H1 (cell line): ENCODE results near the gene FGFR2. TPM values are rescaled to one million over a fixed set of nuclear protein-coding genes. Genes with fewer than 3 reads are reported as not detected.

Experiments
- CTCF ChIA-PET: fragments of 300-600 bp; sonication (Branson Sonifier 250); formaldehyde crosslinking; loops from one replicate; lab custom pipeline; 2021; ENCODE audit not compliant: partially characterized antibody; lab: Charles Lee
- POLR2A ChIA-PET: fragments of 300-600 bp; sonication (Branson Sonifier 250); formaldehyde crosslinking; loops from one replicate; lab custom pipeline; 2021; ENCODE audit warnings: inconsistent platforms; ENCODE audit not compliant: partially characterized antibody; lab: Charles Lee
- DNase-seq, 2 experiments: peaks; one replicate each; pipeline versions ENCODE4 v3.0.0 to v3.0.0-alpha.2; 2010 to 2022; ENCODE audit warnings: low spot score in 2 of 2, low read depth in 1 of 2, mixed read lengths in 1 of 2
- FAIRE-seq: peaks from 2 replicates; lab custom pipeline; 2011; peaks lifted over from hg19 to GRCh38; lab: Jason Lieb, UNC
- H2AFZ ChIP-seq: 2 replicates; pipeline ENCODE4 v1.8.1; 2012; ENCODE audit warnings: low read length, inconsistent platforms
- H2AK5ac ChIP-seq: 2 replicates; pipeline ENCODE4 v1.6.1; 2013; ENCODE audit warnings: low read depth, low read length
- H2BK120ac ChIP-seq: replicated peaks from 2 replicates; pipeline ENCODE3; 2013; ENCODE audit warnings: low read depth, low read length, inconsistent platforms
- H2BK12ac ChIP-seq: 2 replicates; pipeline ENCODE4 v1.6.1; 2013; ENCODE audit warnings: low read depth, low read length
- H2BK15ac ChIP-seq: 2 replicates; pipeline ENCODE4 v1.6.1; 2013; ENCODE audit warnings: low read length
- H2BK20ac ChIP-seq: 2 replicates; pipeline ENCODE4 v1.6.1; 2013; ENCODE audit warnings: low read length
- H2BK5ac ChIP-seq: 2 replicates; pipeline ENCODE4 v1.6.1; 2013; ENCODE audit warnings: low read depth, low read length
- H3K14ac ChIP-seq: 2 replicates; pipeline ENCODE4 v1.6.1; 2013; ENCODE audit warnings: inconsistent platforms; ENCODE audit not compliant: insufficient read length
- H3K18ac ChIP-seq: 2 replicates; pipeline ENCODE4 v1.6.1; 2013; ENCODE audit warnings: low read length; ENCODE audit errors: extremely low read depth
- H3K23ac ChIP-seq: 2 replicates; pipeline ENCODE4 v1.6.1; 2013; ENCODE audit warnings: inconsistent platforms; ENCODE audit not compliant: insufficient read length
- H3K23me2 ChIP-seq: 2 replicates; pipeline ENCODE4 v1.6.1; 2013; ENCODE audit warnings: low read depth, low read length
- H3K27ac ChIP-seq: 2 replicates; pipeline ENCODE4 v1.6.1; 2011; ENCODE audit warnings: low read depth, low read length, inconsistent platforms
- H3K27me3 ChIP-seq, 4 experiments: replicated peaks in 1 of 4; 1 replicate in 1 of 4; 2 replicates in 3 of 4; pipeline versions ENCODE4 v1.6.1 to v1.8.1; 2011 to 2013; ENCODE audit warnings: low read length in 3 of 4, mild to moderate bottlenecking in 3 of 4, inconsistent platforms in 2 of 4, mixed read lengths in 2 of 4, moderate library complexity in 1 of 4; ENCODE audit not compliant: control insufficient read depth in 3 of 4, insufficient read depth in 3 of 4; ENCODE audit errors: extremely low read depth in 1 of 4
- H3K36me3 ChIP-seq, 4 experiments: 2 replicates each; pipeline versions ENCODE4 v1.6.1 to v1.8.1; 2011 to 2013; ENCODE audit warnings: mild to moderate bottlenecking in 4 of 4, low read length in 3 of 4, moderate library complexity in 2 of 4, control low read depth in 1 of 4, inconsistent platforms in 1 of 4; ENCODE audit not compliant: insufficient read depth in 4 of 4, control insufficient read depth in 2 of 4
- H3K4ac ChIP-seq: replicated peaks from 2 replicates; pipeline ENCODE3; 2013; ENCODE audit warnings: low read length, low read depth, mixed read lengths, inconsistent platforms; ENCODE audit not compliant: insufficient read length
- H3K4me1 ChIP-seq, 4 experiments: replicated peaks in 1 of 4; 1 replicate in 1 of 4; 2 replicates in 3 of 4; pipeline versions ENCODE4 v1.6.1 to v1.8.1; 2011 to 2013; ENCODE audit warnings: low read length in 3 of 4, inconsistent platforms in 2 of 4, mixed read lengths in 1 of 4; ENCODE audit not compliant: insufficient read depth in 4 of 4, control insufficient read depth in 3 of 4
- H3K4me2 ChIP-seq, 2 experiments: 2 replicates each; pipeline versions ENCODE4 v1.6.1 to v1.8.1; 2011 to 2013; ENCODE audit warnings: low read depth in 2 of 2, low read length in 2 of 2, control low read depth in 1 of 2, inconsistent platforms in 1 of 2, mild to moderate bottlenecking in 1 of 2; ENCODE audit not compliant: insufficient read depth in 1 of 2
- H3K4me3 ChIP-seq, 4 experiments: fragments of 200-600, 300-600 bp in 1 of 4; sonication (generic), shearing (Covaris generic), sonication (Bioruptor Twin) in 1 of 4; 2 replicates each; pipeline versions ENCODE4 v1.5.1 to v1.8.1; 2011 to 2016; ENCODE audit warnings: low read length in 4 of 4, low read depth in 3 of 4, control low read depth in 2 of 4, inconsistent platforms in 2 of 4, mild to moderate bottlenecking in 2 of 4, mixed read lengths in 1 of 4, moderate library complexity in 1 of 4; ENCODE audit not compliant: insufficient read depth in 2 of 4; ENCODE audit errors: extremely low read depth in 1 of 4
- H3K56ac ChIP-seq: replicated peaks from 2 replicates; pipeline ENCODE3; 2013; ENCODE audit warnings: low read depth, mild to moderate bottlenecking, mixed read lengths, low read length, inconsistent platforms; ENCODE audit not compliant: insufficient read length
- H3K79me1 ChIP-seq: 2 replicates; pipeline ENCODE4 v1.6.1; 2013; ENCODE audit warnings: low read depth, low read length, control low read depth
- H3K79me2 ChIP-seq, 2 experiments: 2 replicates each; pipeline versions ENCODE4 v1.6.1 to v1.8.1; 2012 to 2013; ENCODE audit warnings: low read length in 2 of 2, mild to moderate bottlenecking in 2 of 2, inconsistent platforms in 1 of 2; ENCODE audit not compliant: insufficient read depth in 2 of 2, control insufficient read depth in 1 of 2
- H3K9ac ChIP-seq, 4 experiments: replicated peaks in 1 of 4; 1 replicate in 1 of 4; 2 replicates in 3 of 4; pipeline versions ENCODE4 v1.6.1 to v1.8.1; 2011 to 2013; ENCODE audit warnings: low read depth in 3 of 4, low read length in 3 of 4, control low read depth in 2 of 4, mild to moderate bottlenecking in 2 of 4, moderate library complexity in 2 of 4, inconsistent platforms in 1 of 4; ENCODE audit errors: extremely low read depth in 1 of 4
- H3K9me3 ChIP-seq, 2 experiments: 2 replicates each; pipeline versions ENCODE4 v1.6.1 to v1.8.1; 2012 to 2013; ENCODE audit warnings: mild to moderate bottlenecking in 2 of 2, moderate library complexity in 2 of 2, control low read depth in 1 of 2, inconsistent platforms in 1 of 2, low read depth in 1 of 2, low read length in 1 of 2, mixed read lengths in 1 of 2; ENCODE audit not compliant: insufficient read depth in 2 of 2
- H4K20me1 ChIP-seq, 2 experiments: replicated peaks in 1 of 2; 2 replicates each; pipeline versions ENCODE3 to v1.8.1; 2011 to 2013; ENCODE audit warnings: inconsistent platforms in 2 of 2, low read length in 2 of 2, mild to moderate bottlenecking in 1 of 2; ENCODE audit not compliant: insufficient read depth in 2 of 2, control insufficient read depth in 1 of 2
- H4K5ac ChIP-seq: 2 replicates; pipeline ENCODE4 v1.6.1; 2013; ENCODE audit warnings: low read length, low read depth, mixed read lengths, inconsistent platforms; ENCODE audit not compliant: insufficient read length
- H4K8ac ChIP-seq: 2 replicates; pipeline ENCODE4 v1.8.0; 2013; ENCODE audit warnings: mild to moderate bottlenecking, moderate library complexity, low read length, inconsistent platforms; ENCODE audit not compliant: insufficient read depth; ENCODE audit errors: extremely low read depth
- H4K91ac ChIP-seq: replicated peaks from 2 replicates; pipeline ENCODE3; 2013; ENCODE audit warnings: low read length, mixed read lengths, inconsistent platforms; ENCODE audit not compliant: insufficient read length
- GTF2F1 ChIP-seq: IDR thresholded peaks from 2 replicates; pipeline ENCODE4 v1.6.1; 2012; ENCODE audit warnings: low read depth, low read length, improper control_type of control experiment, borderline replicate concordance
- WGBS, 2 experiments: shearing (Covaris generic) in 1 of 2; methylation state at CpG; one replicate each; pipeline versions ENCODE4 v1.1.6 to v1.1.7; 2013 to 2015; ENCODE audit warnings: low lambda C conversion rate in 2 of 2, mixed read lengths in 2 of 2, inconsistent platforms in 1 of 2, low coverage in 1 of 2, missing lambda C conversion rate in 1 of 2; ENCODE audit not compliant: insufficient replicate concordance in 2 of 2, insufficient coverage in 1 of 2, insufficient read length in 1 of 2; ENCODE audit errors: extremely low coverage in 1 of 2, missing lambda C conversion rate in 1 of 2; 5-methylcytosine and 5-hydroxymethylcytosine counted together
- polyA plus RNA-seq, 7 experiments: library from polyadenylated mRNA; depleted of rRNA in 3 of 7; stranded (reverse) in 5 of 7; unstranded in 2 of 7; fragments of >200 nt in 5 of 7; fragments of 200-250 nt in 2 of 7; gene quantifications; 1 replicate in 5 of 7; 2 replicates in 1 of 7; 4 replicates in 1 of 7; pipeline versions ENCODE4 v1.2.1 to v1.2.3, GENCODE V29; 2011 to 2013; ENCODE audit warnings: missing spikeins in 2 of 7, mixed read lengths in 2 of 7
- total RNA-seq: library from RNA; stranded (reverse); fragmentation: NEBNext Ultra II Directional; extraction: Animal tissue kit (Norgen Biotek cat#: 25700); gene quantifications from 2 replicates; pipeline ENCODE4 v1.2.1, GENCODE V29; 2021

FGFR2 gene
- total and polyA plus RNA-seq, 2 of the 8 experiments (the other 6 are each of a cell fraction or from before 2014, with no cell fraction given), result 50.2 to 81.2 TPM

DNA sequence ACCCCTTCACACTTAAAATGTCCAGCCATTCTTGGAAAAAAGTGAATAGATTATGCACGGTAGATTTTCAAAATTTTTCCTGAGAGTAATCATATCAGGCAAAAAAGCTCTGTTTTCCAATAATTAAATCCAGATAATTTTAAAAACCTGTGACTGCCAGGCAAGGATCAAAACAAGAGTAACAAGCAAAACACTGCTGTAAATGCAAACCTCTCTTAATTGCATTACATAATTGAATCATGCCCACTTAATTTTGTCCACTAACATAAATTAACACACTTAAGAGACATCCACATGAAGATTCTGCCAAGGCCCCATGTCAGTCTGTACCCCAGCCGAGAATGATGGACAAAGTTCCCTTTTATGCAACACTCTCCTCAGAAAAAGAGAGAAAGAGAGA is 135.3 kb downstream of the FGFR2 start:
- H3K14ac ChIP-seq, result no peak overlapping the region
- H3K4me3 ChIP-seq, result no peak overlapping the region
- POLR2A ChIA-PET, result no interaction called here
- no peak overlapping the region for H3K23ac ChIP-seq
- no peak overlapping the region for H3K4me2 ChIP-seq
- H3K18ac ChIP-seq, result no peak overlapping the region
- no peaks in the 10 kb centered on the region for H4K20me1 ChIP-seq
- no peak overlapping the region for H2BK15ac ChIP-seq
- H3K23me2 ChIP-seq, result no peaks in the 10 kb centered on the region; the same call in 1 of the 2 replicates
- H2AK5ac ChIP-seq, result no peak overlapping the region
- H4K8ac ChIP-seq, result no peak overlapping the region
- H3K27me3 ChIP-seq, result peaks cover 0 to 6% (median 0%) of the 10 kb centered on the region in 4 experiments; a peak in 2 of 7 replicates
- H2BK12ac ChIP-seq, result no peak overlapping the region
- H3K36me3 ChIP-seq, result no peaks in the 10 kb centered on the region
- 88% methylated on average over 2 of the region's 2 CpGs; no CpG with 5 or more reads in 1 of the 2 experiments for WGBS, 2 experiments
- no peaks in the 10 kb centered on the region for H3K79me1 ChIP-seq
- H2BK20ac ChIP-seq, result no peak overlapping the region
- no peak overlapping the region for H3K4ac ChIP-seq
- no peak overlapping the region for H2AFZ ChIP-seq
- H3K4me1 ChIP-seq, result peaks cover 7 to 12% (median 10%) of the 10 kb centered on the region in 4 experiments
- FAIRE-seq (no peak), DNase-seq (no peak)
- H2BK5ac ChIP-seq, result no peak overlapping the region
- H3K56ac ChIP-seq, result no peak overlapping the region
- H3K79me2 ChIP-seq, result no peaks in the 10 kb centered on the region
- no peak for TF ChIP-seq GTF2F1
- no peak overlapping the region for H4K91ac ChIP-seq
- H4K5ac ChIP-seq, result no peak overlapping the region
- CTCF ChIA-PET, result no interaction called here
- H2BK120ac ChIP-seq, result no peak overlapping the region
- H3K9me3 ChIP-seq, result no peaks in the 10 kb centered on the region
- H3K9ac ChIP-seq, result no peak overlapping the region
- no peak overlapping the region for H3K27ac ChIP-seq
